ENCODE measurements around the gene PUDP.

The PUDP gene

GRCh38 chrX:7127056-7127455, 20.9 kb downstream of the PUDP start:
- Histone ChIP-seq H3K4me3 (ENCODE audit: low read depth, low read length) (no peak overlapping the region), H3K27ac (ENCODE audit: low read depth, low read length) (no peak overlapping the region), H3K9ac (ENCODE audit: low read depth, low read length) (no peak overlapping the region), H3K36me3 (ENCODE audit: control insufficient read depth, insufficient read depth, low read length) (no peaks in the 10 kb centered on the region), H3K27me3 (ENCODE audit: control insufficient read depth, insufficient read depth, low read length) (no peaks in the 10 kb centered on the region), H3K9me3 (ENCODE audit: control insufficient read depth, insufficient read depth, low read length) (no peaks in the 10 kb centered on the region), H3K4me1 (ENCODE audit: control insufficient read depth, insufficient read depth, low read length) (peaks cover 2% of the 10 kb centered on the region)

DNA sequence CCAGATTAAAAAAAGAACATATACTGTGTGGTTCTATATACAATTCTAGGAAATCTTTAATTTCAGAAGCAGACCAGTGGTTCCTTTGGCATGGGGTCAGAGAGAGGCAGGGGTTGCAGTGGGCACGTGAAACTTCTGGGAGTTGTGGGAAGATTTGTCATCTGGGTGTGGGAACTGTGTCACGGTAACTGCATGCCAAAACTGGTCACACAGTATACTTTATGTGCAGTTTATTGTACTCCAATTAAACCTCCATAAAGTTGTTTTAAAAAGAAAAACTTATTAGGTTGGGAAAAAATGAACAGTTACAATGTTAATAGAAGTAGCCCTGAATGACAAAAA, 27.1 kb downstream of the PUDP start:
- H3K9ac ChIP-seq (ENCODE audit: low read depth, low read length): no peak overlapping the region
- peaks cover 34% of the 10 kb centered on the region for H3K4me1 ChIP-seq (ENCODE audit: control insufficient read depth, insufficient read depth, low read length)
- no peaks in the 10 kb centered on the region for H3K27me3 ChIP-seq (ENCODE audit: control insufficient read depth, insufficient read depth, low read length)
- no peak overlapping the region for H3K4me3 ChIP-seq (ENCODE audit: low read depth, low read length)
- H3K9me3 ChIP-seq (ENCODE audit: control insufficient read depth, insufficient read depth, low read length): no peaks in the 10 kb centered on the region
- no peaks in the 10 kb centered on the region for H3K36me3 ChIP-seq (ENCODE audit: control insufficient read depth, insufficient read depth, low read length)
- H3K27ac ChIP-seq (ENCODE audit: low read depth, low read length): no peak overlapping the region

DNA sequence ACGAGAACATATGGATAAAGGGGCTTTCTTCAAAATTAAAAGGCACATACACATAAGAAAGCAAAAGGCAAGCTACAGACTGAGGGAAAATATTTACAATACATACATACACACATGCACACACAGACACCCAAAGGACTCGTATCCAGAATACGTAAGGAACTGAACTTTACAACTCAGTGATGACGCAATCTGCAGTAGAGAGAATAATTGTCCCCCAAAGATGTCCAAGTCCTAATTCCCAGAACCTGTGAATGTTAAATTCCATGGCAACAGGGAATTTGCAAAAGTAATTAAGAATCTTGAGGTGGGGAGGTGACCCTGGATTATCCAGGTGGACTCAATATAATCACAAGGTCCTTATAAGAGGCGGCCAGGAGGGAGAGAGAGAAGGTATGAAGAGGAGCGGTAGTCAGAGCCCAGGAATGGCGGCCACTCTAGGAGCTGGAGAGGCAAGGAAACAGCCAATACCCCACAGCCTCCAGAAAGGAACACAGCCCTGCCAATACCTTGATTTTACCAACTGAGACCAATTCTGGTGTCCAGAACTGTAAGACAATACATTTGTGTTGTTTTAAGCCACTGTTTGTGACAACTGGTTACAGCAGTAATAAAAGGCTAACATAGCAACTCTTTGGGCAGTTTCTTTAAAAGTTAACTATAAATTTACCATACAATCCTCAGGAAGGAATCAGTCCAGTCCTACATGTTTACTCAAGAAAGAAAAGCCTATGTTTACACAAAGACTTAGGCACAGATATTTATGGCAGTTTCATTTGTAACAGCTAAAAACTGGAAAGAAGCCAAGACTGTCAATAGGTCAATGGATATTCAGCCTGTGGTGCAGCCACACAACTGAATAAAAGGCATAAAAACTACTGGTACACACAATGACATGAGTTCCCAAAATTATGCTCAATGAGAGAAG, 27.7 kb downstream of the PUDP start:
- no peaks in the 10 kb centered on the region for H3K27me3 ChIP-seq (ENCODE audit: control insufficient read depth, insufficient read depth, low read length)
- H3K9me3 ChIP-seq (ENCODE audit: control insufficient read depth, insufficient read depth, low read length): no peaks in the 10 kb centered on the region
- H3K4me3 ChIP-seq (ENCODE audit: low read depth, low read length): no peak overlapping the region
- H3K4me1 ChIP-seq (ENCODE audit: control insufficient read depth, insufficient read depth, low read length): peaks cover 34% of the 10 kb centered on the region
- H3K27ac ChIP-seq (ENCODE audit: low read depth, low read length): no peak overlapping the region
- no peaks in the 10 kb centered on the region for H3K36me3 ChIP-seq (ENCODE audit: control insufficient read depth, insufficient read depth, low read length)
- H3K9ac ChIP-seq (ENCODE audit: low read depth, low read length): no peak overlapping the region

GRCh38 chrX:7117587-7117986, 30.4 kb downstream of the PUDP start:
- H3K4me3 ChIP-seq (ENCODE audit: low read depth, low read length): no peak overlapping the region
- no peaks in the 10 kb centered on the region for H3K27me3 ChIP-seq (ENCODE audit: control insufficient read depth, insufficient read depth, low read length)
- H3K4me1 ChIP-seq (ENCODE audit: control insufficient read depth, insufficient read depth, low read length): peaks cover 34% of the 10 kb centered on the region
- no peak overlapping the region for H3K27ac ChIP-seq (ENCODE audit: low read depth, low read length)
- H3K36me3 ChIP-seq (ENCODE audit: control insufficient read depth, insufficient read depth, low read length): no peaks in the 10 kb centered on the region
- H3K9me3 ChIP-seq (ENCODE audit: control insufficient read depth, insufficient read depth, low read length): no peaks in the 10 kb centered on the region
- no peak overlapping the region; the same call in 1 of the 2 replicates for H3K9ac ChIP-seq (ENCODE audit: low read depth, low read length)

- H3K27ac ChIP-seq (ENCODE audit: low read depth, low read length): no peak overlapping the region
- H3K36me3 ChIP-seq (ENCODE audit: control insufficient read depth, insufficient read depth, low read length): no peaks in the 10 kb centered on the region
- no peaks in the 10 kb centered on the region for H3K9me3 ChIP-seq (ENCODE audit: control insufficient read depth, insufficient read depth, low read length)
- H3K9ac ChIP-seq (ENCODE audit: low read depth, low read length): no peak overlapping the region
- no peak overlapping the region for H3K4me3 ChIP-seq (ENCODE audit: low read depth, low read length)
- H3K27me3 ChIP-seq (ENCODE audit: control insufficient read depth, insufficient read depth, low read length): no peaks in the 10 kb centered on the region
- H3K4me1 ChIP-seq (ENCODE audit: control insufficient read depth, insufficient read depth, low read length): peaks cover 40% of the 10 kb centered on the region
Observed at GRCh38 chrX:7116081-7116480, 31.9 kb downstream of the PUDP start.

GRCh38 chrX:7115557-7115956, 32.4 kb downstream of the PUDP start:
- Histone ChIP-seq H3K4me3 (ENCODE audit: low read depth, low read length) (no peak overlapping the region), H3K4me1 (ENCODE audit: control insufficient read depth, insufficient read depth, low read length) (peaks cover 41% of the 10 kb centered on the region), H3K36me3 (ENCODE audit: control insufficient read depth, insufficient read depth, low read length) (no peaks in the 10 kb centered on the region), H3K27ac (ENCODE audit: low read depth, low read length) (no peak overlapping the region), H3K9me3 (ENCODE audit: control insufficient read depth, insufficient read depth, low read length) (no peaks in the 10 kb centered on the region), H3K27me3 (ENCODE audit: control insufficient read depth, insufficient read depth, low read length) (no peaks in the 10 kb centered on the region), H3K9ac (ENCODE audit: low read depth, low read length) (no peak overlapping the region)

DNA sequence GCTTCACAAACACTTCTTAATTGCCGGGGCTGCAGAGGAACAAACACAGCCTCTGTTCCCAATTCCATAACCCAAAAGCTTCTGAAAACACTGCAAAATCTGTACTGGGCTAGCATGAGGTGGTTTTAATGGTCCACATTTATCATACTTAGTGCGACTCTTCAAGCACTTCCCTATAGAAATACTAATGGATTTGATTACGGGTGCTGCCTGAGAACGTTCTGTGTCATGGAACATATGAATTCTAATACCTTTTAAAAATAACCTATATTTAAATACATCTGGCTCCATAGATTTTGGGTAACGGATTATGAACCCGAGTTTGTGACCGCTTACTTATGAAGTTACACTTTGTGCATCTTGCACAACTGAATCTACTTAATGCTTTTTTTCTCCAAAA, 35.9 kb downstream of the PUDP start:
- no peak overlapping the region for H3K9ac ChIP-seq (ENCODE audit: low read depth, low read length)
- no peaks in the 10 kb centered on the region for H3K27me3 ChIP-seq (ENCODE audit: control insufficient read depth, insufficient read depth, low read length)
- no peak overlapping the region for H3K27ac ChIP-seq (ENCODE audit: low read depth, low read length)
- H3K36me3 ChIP-seq (ENCODE audit: control insufficient read depth, insufficient read depth, low read length): no peaks in the 10 kb centered on the region
- H3K4me1 ChIP-seq (ENCODE audit: control insufficient read depth, insufficient read depth, low read length): peaks cover 27% of the 10 kb centered on the region
- H3K9me3 ChIP-seq (ENCODE audit: control insufficient read depth, insufficient read depth, low read length): no peaks in the 10 kb centered on the region
- no peak overlapping the region for H3K4me3 ChIP-seq (ENCODE audit: low read depth, low read length)

- Histone ChIP-seq H3K9ac (ENCODE audit: low read depth, low read length) (no peak overlapping the region), H3K27me3 (ENCODE audit: control insufficient read depth, insufficient read depth, low read length) (no peaks in the 10 kb centered on the region), H3K27ac (ENCODE audit: low read depth, low read length) (no peak overlapping the region), H3K36me3 (ENCODE audit: control insufficient read depth, insufficient read depth, low read length) (no peaks in the 10 kb centered on the region), H3K4me1 (ENCODE audit: control insufficient read depth, insufficient read depth, low read length) (peaks cover 25% of the 10 kb centered on the region), H3K4me3 (ENCODE audit: low read depth, low read length) (no peak overlapping the region), H3K9me3 (ENCODE audit: control insufficient read depth, insufficient read depth, low read length) (no peaks in the 10 kb centered on the region)
Observed at GRCh38 chrX:7111518-7111917, 36.4 kb downstream of the PUDP start.

DNA sequence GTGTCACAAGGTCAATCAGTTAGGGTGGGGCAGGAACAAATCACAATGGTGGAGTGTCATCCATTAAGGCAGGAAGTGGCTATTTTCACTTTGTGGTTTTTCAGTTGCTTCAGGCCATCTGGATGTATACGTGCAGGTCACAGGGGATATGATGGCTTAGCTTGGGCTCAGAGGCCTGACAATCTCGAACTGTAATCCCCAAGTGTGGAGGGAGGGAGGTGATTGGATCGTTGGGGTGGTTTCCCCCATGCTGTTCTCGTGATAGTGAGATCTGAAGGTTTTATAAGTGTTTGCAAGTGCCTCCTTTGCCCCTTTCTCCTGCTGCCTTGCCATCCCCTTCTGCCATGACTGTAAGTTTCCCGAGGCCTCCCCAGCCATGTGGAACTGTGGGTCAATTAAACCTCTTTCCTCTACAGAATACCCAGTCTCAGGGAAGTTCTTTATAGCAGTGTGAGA, 37.1 kb downstream of the PUDP start:
- peaks cover 25% of the 10 kb centered on the region for H3K4me1 ChIP-seq (ENCODE audit: control insufficient read depth, insufficient read depth, low read length)

DNA sequence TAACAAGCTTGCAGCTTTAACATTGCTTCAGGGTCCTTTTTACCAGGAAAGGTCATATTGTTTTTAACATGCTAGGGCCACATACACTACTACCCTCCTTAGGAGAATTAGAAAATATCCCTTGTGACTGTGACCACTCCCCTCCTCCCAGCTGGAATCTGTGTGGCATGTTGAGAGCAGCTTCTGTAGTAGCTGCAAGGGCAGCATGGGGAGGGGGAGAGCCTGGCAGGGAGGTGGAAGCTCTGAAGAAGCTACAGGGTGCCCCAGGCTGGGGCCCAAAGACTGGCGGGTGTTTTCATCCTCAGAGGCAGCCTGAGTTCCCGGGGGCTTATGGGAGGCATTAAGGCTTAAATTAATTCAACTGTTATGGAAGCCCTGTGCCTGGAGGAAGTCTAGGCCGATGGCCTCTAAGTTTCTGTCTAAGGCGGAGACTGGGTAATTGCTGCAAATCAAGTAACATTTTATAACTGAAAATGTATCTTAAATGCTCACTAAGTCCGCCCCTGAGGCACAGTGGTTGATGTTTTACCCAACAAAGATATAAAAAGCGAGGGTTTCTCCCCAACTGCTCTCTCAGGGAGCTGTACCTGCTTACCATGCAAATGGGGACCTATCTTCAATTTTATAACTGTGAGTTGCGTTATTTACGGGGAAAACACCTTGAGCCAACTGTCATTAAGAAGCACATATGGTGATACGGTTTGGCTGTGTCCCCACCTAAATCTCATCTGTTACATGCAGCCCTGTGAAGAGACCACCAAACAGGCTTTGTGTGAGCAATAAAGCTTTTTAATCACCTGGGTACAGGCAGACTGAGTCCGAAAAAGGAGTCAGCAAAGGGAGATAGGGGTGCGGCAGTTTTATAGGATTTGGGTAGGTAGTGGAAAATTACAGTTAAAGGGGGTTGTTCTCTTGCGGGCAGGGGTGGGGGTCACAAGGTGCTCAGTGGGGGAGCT, 37.8 kb downstream of the PUDP start:
- no peaks in the 10 kb centered on the region for H3K9me3 ChIP-seq (ENCODE audit: control insufficient read depth, insufficient read depth, low read length)
- no peaks in the 10 kb centered on the region for H3K27me3 ChIP-seq (ENCODE audit: control insufficient read depth, insufficient read depth, low read length)
- peaks cover 5% of the 10 kb centered on the region; the same call in 1 of the 2 replicates for H3K36me3 ChIP-seq (ENCODE audit: control insufficient read depth, insufficient read depth, low read length)
- no peak overlapping the region for H3K4me3 ChIP-seq (ENCODE audit: low read depth, low read length)
- H3K9ac ChIP-seq (ENCODE audit: low read depth, low read length): no peak overlapping the region
- H3K4me1 ChIP-seq (ENCODE audit: control insufficient read depth, insufficient read depth, low read length): peaks cover 25% of the 10 kb centered on the region
- H3K27ac ChIP-seq (ENCODE audit: low read depth, low read length): no peak overlapping the region

More for the DNA sequence above, 37.1 kb downstream of the PUDP start:
- Histone ChIP-seq H3K9me3 (ENCODE audit: control insufficient read depth, insufficient read depth, low read length) (no peaks in the 10 kb centered on the region), H3K9ac (ENCODE audit: low read depth, low read length) (no peak overlapping the region), H3K36me3 (ENCODE audit: control insufficient read depth, insufficient read depth, low read length) (no peaks in the 10 kb centered on the region), H3K4me3 (ENCODE audit: low read depth, low read length) (no peak overlapping the region), H3K27ac (ENCODE audit: low read depth, low read length) (no peak overlapping the region), H3K27me3 (ENCODE audit: control insufficient read depth, insufficient read depth, low read length) (no peaks in the 10 kb centered on the region)
